Fibroblast of skin of left biceps (primary cell): Measurements from ENCODE around the gene UGT1A7.

Source experiments
- DNase-seq, 2 experiments: peaks; one replicate each; pipeline ENCODE4 v3.0.0-alpha.2; 2013; ENCODE audit warnings: low read depth in 2 of 2

UGT1A7 gene

GRCh38 chr2:233799087-233799665, 117.5 kb downstream of the UGT1A7 start:
- DNase-seq: no peak

GRCh38 chr2:233799716-233800115, 118.0 kb downstream of the UGT1A7 start:
- DNase-seq: no peak

- no peak for DNase-seq
Observed at GRCh38 chr2:233800208-233800607, 118.5 kb downstream of the UGT1A7 start.

- no peak for DNase-seq
Observed at GRCh38 chr2:233801357-233802131, 119.8 kb downstream of the UGT1A7 start.

- DNase-seq: no peak
Observed at GRCh38 chr2:233802132-233802815, 120.6 kb downstream of the UGT1A7 start.

GRCh38 chr2:233803292-233803911, 121.7 kb downstream of the UGT1A7 start:
- DNase-seq: no peak

GRCh38 chr2:233803994-233804393, 122.3 kb downstream of the UGT1A7 start:
- DNase-seq: no peak

- no peak for DNase-seq
Observed at GRCh38 chr2:233807215-233807865, 125.6 kb downstream of the UGT1A7 start.

- no peak for DNase-seq
Observed at GRCh38 chr2:233807966-233808935, 126.5 kb downstream of the UGT1A7 start.

GRCh38 chr2:233810385-233810784, 128.7 kb downstream of the UGT1A7 start:
- DNase-seq: no peak

- no peak for DNase-seq
Observed at GRCh38 chr2:233811087-233811486, 129.4 kb downstream of the UGT1A7 start.

GRCh38 chr2:233811732-233812131, 130.0 kb downstream of the UGT1A7 start:
- DNase-seq: no peak

GRCh38 chr2:233813236-233814055, 131.7 kb downstream of the UGT1A7 start:
- DNase-seq: no peak

- no peak for DNase-seq
Observed at GRCh38 chr2:233814056-233814835, 132.5 kb downstream of the UGT1A7 start.

- DNase-seq: no peak
Observed at GRCh38 chr2:233815861-233816260, 134.2 kb downstream of the UGT1A7 start.

- no peak for DNase-seq
Observed at GRCh38 chr2:233816334-233816733, 134.6 kb downstream of the UGT1A7 start.

GRCh38 chr2:233816771-233817170, 135.1 kb downstream of the UGT1A7 start:
- no peak for DNase-seq

- DNase-seq: no peak
Observed at GRCh38 chr2:233817361-233817911, 135.7 kb downstream of the UGT1A7 start.
